NCI-H128 (cell line): ENCODE measurements around the gene PET100.
A peak's percentile ranks its signal among the peaks of the same experiment; 100 is the strongest.

Source experiments
- DNase-seq: peaks from one replicate; lab custom pipeline; 2025; ENCODE audit not compliant: unreplicated experiment; lab: John Stamatoyannopoulos, UW

Gene PET100

DNA sequence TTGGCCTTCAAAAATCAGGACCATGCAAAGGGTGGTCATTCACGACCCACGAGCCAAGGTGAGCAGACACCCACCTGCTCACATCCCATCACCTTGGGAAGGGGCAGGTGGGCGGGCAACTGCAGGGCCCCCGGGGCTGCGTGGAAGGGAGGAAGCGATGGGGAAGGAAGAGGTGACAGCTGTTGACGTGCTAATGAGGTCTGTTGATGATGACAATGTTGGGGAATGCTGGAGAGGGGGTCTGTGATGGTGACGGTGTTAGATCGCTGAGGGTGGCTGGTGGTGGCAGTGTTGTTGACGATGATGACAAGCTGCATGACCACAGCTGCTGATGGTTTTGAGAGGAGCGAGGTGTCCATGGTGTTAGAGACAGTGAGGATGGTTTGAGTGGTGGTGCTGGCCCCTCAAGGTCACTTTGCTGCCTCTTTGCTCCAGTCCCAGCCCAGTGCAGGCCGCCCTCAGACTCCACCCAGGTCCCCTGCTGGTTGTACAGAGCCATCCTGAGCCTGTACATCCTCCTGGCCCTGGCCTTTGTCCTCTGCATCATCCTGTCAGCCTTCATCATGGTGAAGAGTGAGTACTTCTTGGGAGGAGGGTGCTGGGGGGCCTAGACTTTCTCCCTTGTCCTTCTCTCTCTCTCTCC lies 48.2 kb downstream of the PET100 start:
- no peak for DNase-seq

DNA sequence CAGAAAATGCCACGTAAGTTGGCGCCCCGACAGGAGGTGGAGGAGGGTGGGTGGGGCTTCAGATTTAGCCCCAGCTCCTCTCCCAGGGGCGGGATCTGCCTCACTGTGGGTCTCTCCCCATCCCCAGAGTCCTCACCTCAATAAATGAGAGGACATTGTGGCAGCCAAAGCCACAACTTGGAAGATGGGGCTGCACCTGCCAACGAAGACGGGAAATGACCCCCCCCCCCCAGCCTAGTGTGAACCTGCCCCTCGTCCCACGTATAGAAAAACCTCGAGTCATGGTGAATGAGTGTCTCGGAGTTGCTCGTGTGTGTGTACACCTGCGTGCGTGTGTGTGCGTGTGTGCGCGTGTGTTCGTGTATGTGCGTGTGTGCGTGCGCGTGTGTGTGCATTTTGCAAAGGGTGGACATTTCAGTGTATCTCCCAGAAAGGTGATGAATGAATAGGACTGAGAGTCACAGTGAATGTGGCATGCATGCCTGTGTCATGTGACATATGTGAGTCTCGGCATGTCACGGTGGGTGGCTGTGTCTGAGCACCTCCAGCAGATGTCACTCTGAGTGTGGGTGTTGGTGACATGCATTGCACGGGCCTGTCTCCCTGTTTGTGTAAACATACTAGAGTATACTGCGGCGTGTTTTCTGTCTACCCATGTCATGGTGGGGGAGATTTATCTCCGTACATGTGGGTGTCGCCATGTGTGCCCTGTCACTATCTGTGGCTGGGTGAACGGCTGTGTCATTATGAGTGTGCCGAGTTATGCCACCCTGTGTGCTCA lies 49.6 kb downstream of the PET100 start:
- no peak for DNase-seq

DNA sequence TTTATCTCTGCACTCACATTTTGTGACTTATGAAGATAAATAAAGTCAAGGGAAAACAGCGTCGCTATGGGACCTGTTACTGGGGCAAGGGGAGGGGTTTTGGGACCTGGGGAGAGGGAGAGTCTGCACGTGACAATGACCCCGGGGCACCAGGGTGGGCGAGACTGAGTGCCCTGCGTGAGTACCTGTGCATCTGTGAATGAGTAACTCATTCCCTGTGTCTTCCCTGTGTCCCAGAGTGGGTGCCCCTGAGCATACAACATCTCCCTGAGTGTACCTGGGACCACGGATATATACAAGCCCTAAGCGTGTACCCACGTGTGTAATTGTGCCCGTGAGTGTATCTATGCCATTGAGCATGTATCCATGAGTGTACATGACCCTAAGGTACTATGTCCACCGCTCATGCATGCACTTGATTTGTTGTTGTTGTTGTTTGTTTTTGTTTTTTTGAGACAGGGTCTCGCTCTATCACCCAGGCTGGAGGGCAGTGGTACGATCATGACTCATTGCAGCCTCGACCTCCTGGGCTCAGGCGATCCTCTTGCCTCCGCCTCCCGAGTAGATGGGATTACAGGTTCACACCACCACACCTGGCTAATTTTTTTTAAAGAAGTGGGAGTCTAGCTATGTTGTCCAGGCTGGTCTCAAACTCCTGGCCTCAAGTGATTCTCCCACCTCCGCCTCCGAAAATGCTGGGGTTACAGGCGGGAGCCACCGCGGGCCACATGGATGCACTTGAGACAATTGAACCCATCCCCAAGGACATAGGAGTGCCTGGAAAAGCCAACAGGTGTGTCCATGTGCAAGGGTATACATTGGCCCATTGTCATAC lies 50.4 kb downstream of the PET100 start:
- no peak for DNase-seq

- peak; percentile 55 for DNase-seq
Measured at GRCh38 chr19:7680606-7681339, 51.2 kb downstream of the PET100 start, which contains the start of gene TRAPPC5. TSS of gene TRAPPC5 (plus strand) at chr19:7680833. CDS start at chr19:7682254, 1,421 bp downstream.
